WTC11 (cell line): ENCODE measurements around the gene HOXB6. TPM values are rescaled to one million over a fixed set of nuclear protein-coding genes. Genes with fewer than 3 reads are reported as not detected.

Experiments
- ATAC-seq: fragments of 200-7000 bp; cut with Tn5 transposase; 2 replicates; pipeline ENCODE4 v1.10.0; 2021; ENCODE audit warnings: mild to moderate bottlenecking, moderate library complexity
- CTCF ChIA-PET: fragments of 300-600 bp; sonication (Branson Sonifier 250); formaldehyde crosslinking; loops from one replicate; lab custom pipeline; 2021; ENCODE audit warnings: antibody characterized with exemption; lab: Charles Lee
- POLR2A ChIA-PET: fragments of 350-600 bp; sonication (Branson Sonifier 250); formaldehyde crosslinking; loops from one replicate; lab custom pipeline; 2021; ENCODE audit warnings: antibody characterized with exemption; lab: Charles Lee
- DNase-seq: peaks from one replicate; pipeline ENCODE4 v3.0.0; 2021; ENCODE audit warnings: low spot score
- H3K27ac Mint-ChIP-seq: 2 replicates; pipeline ENCODE4 v1.8.0; 2021; ENCODE audit warnings: mixed read lengths
- H3K27me3 Mint-ChIP-seq: 2 replicates; pipeline ENCODE4 v1.8.0; 2021; ENCODE audit warnings: low read depth, mild to moderate bottlenecking, moderate library complexity, mixed read lengths
- H3K36me3 Mint-ChIP-seq: 2 replicates; pipeline ENCODE4 v1.8.0; 2021; ENCODE audit warnings: mixed read lengths
- H3K4me1 Mint-ChIP-seq: 2 replicates; pipeline ENCODE4 v1.8.0; 2022; ENCODE audit warnings: mixed read lengths
- H3K4me3 Mint-ChIP-seq: 2 replicates; pipeline ENCODE4 v1.8.0; 2021; ENCODE audit warnings: mild to moderate bottlenecking, moderate library complexity, mixed read lengths
- H3K9me3 Mint-ChIP-seq: 2 replicates; pipeline ENCODE4 v1.8.0; 2021; ENCODE audit warnings: mixed read lengths
- CREM ChIP-seq: sonication (generic); formaldehyde crosslinking; IDR thresholded peaks from 2 replicates; pipeline ENCODE4 v1.8.1; 2022; ENCODE audit warnings: mild to moderate bottlenecking, missing genetic modification reagents, moderate library complexity
- GABPB1 ChIP-seq: sonication (generic); formaldehyde crosslinking; IDR thresholded peaks from 2 replicates; pipeline ENCODE4 v1.8.1; 2023; ENCODE audit warnings: mild to moderate bottlenecking, missing genetic modification reagents
- MYBL2 ChIP-seq: sonication (generic); formaldehyde crosslinking; IDR thresholded peaks from 2 replicates; pipeline ENCODE4 v1.8.1; 2023; ENCODE audit warnings: mild to moderate bottlenecking, moderate library complexity, missing genetic modification reagents
- TCF7 ChIP-seq: sonication (generic); formaldehyde crosslinking; IDR thresholded peaks from 2 replicates; pipeline ENCODE4 v1.8.0; 2022; ENCODE audit warnings: mild to moderate bottlenecking, low read depth, missing genetic modification reagents, moderate library complexity
- TEAD4 ChIP-seq: sonication (generic); formaldehyde crosslinking; IDR thresholded peaks from 2 replicates; pipeline ENCODE4 v1.8.0; 2022; ENCODE audit warnings: mild to moderate bottlenecking, missing genetic modification reagents
- ZMAT4 ChIP-seq: fragments of 250-450 bp; sonication (Bioruptor Pico); IDR thresholded peaks from 2 replicates; pipeline ENCODE4 v1.9.0; 2021; ENCODE audit warnings: mild to moderate bottlenecking
- ZNF121 ChIP-seq: sonication (generic); formaldehyde crosslinking; IDR thresholded peaks from 2 replicates; pipeline ENCODE4 v1.8.0; 2023; ENCODE audit warnings: missing genetic modification reagents
- ZNF425 ChIP-seq: fragments of 250-450 bp; sonication (Bioruptor Pico); conservative IDR thresholded peaks from 2 replicates; pipeline ENCODE4 v1.9.0; 2021; ENCODE audit warnings: mild to moderate bottlenecking
- ZNF532 ChIP-seq: fragments of 250-450 bp; sonication (Bioruptor Pico); IDR thresholded peaks from 2 replicates; pipeline ENCODE4 v1.9.0; 2021; ENCODE audit warnings: mild to moderate bottlenecking, borderline replicate concordance
- total RNA-seq: library from RNA; stranded (reverse); gene quantifications from 3 replicates; pipeline ENCODE4 v1.2.3, GENCODE V29; 2021
- TF ChIP-seq, protein P1 (sequence below): sonication (generic); formaldehyde crosslinking; IDR thresholded peaks from 2 replicates; pipeline ENCODE4 v1.8.1; 2023; ENCODE audit warnings: mild to moderate bottlenecking, moderate library complexity, missing genetic modification reagents
- TF ChIP-seq, protein P2 (sequence below): fragments of 200-600 bp; IDR thresholded peaks from 2 replicates; pipeline ENCODE4 v1.8.0; 2022; ENCODE audit warnings: antibody characterized with exemption

HOXB6 gene
- total RNA-seq, 1 experiment from 2014 or later = not detected

GRCh38 chr17:48619826-48620449 lies 15.2 kb upstream of the HOXB6 start:
- TF ChIP-seq TCF7 = no peak
- TF ChIP-seq ZNF121 = no peak
- no peak for TF ChIP-seq TEAD4
- TF ChIP-seq, protein P1, sequence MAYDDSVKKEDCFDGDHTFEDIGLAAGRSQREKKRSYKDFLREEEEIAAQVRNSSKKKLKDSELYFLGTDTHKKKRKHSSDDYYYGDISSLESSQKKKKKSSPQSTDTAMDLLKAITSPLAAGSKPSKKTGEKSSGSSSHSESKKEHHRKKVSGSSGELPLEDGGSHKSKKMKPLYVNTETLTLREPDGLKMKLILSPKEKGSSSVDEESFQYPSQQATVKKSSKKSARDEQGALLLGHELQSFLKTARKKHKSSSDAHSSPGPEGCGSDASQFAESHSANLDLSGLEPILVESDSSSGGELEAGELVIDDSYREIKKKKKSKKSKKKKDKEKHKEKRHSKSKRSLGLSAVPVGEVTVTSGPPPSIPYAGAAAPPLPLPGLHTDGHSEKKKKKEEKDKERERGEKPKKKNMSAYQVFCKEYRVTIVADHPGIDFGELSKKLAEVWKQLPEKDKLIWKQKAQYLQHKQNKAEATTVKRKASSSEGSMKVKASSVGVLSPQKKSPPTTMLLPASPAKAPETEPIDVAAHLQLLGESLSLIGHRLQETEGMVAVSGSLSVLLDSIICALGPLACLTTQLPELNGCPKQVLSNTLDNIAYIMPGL (CRISPR knock-in tag) = no peak
- no peak for TF ChIP-seq ZNF532
- TF ChIP-seq MYBL2 (CRISPR knock-in tag) = no peak
- TF ChIP-seq CREM (CRISPR knock-in tag) = no peak
- TF ChIP-seq, all 79 proteins: peak for 0
- DNase-seq (no peak), ATAC-seq (peak; percentile 9)
- Mint-ChIP-seq H3K27me3 (peaks cover 100% of the 10 kb centered on the region; the same call in 1 of the 2 replicates), H3K9me3 (no peaks in the 10 kb centered on the region), H3K4me1 (peaks cover 18% of the 10 kb centered on the region), H3K4me3 (peak overlapping the region; percentile 25), H3K36me3 (no peaks in the 10 kb centered on the region), H3K27ac (no peak overlapping the region)
- POLR2A ChIA-PET = interaction anchor here (0.6 kb wide), 1 partner anchor 55 kb away, joined by 4 read pairs; no protein-coding TSS in a partner anchor
- CTCF ChIA-PET = interaction anchor here (0.5 to 4.1 kb wide), 4 partner anchors 17 to 132 kb away, joined by 3 to 27 read pairs (median 6); partner anchors contain the start of gene HOXB5

DNA sequence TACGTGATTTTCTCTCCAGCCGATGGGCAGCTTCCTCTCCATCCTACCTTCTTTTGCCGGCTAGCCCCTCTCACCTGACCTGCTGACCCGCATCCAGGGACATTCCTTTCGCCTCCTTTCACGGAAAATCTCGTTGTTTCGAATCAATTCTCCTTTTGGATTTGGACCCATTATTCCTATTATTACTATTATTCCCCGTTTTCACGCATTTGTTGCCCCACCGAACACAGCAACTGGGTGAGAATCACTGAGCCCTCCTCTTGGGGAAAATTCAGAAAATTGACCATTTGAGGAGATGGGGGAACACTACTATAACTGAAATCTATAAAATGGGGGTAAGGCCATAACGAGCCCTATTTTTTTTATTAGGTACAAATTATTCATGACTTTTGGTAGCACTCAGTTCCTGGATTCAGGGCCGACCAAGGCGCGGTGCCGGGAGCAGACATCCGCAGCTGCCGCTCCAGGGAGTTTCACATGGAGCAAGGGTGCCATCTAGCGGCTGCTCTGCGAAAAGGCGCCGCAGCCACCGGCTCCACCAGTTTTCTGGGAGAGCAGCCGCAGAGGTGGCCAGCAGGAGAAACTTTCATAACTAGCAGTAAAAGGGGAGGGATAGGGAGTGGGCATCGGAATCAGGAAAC lies 13.6 kb upstream of the HOXB6 start:
- H3K4me3 Mint-ChIP-seq = 0 out of 2 replicates have a peak overlapping the region, but pooled peaks have one; percentile 25
- DNase-seq = peak; percentile 92
- H3K27ac Mint-ChIP-seq = no peak overlapping the region
- ChIA-PET POLR2A (interaction anchor here (0.6 kb wide), 1 partner anchor 72 kb away, joined by 3 read pairs; no protein-coding TSS in a partner anchor), CTCF (interaction anchor here (0.7 to 2.8 kb wide), 19 partner anchors 12 to 592 kb away, joined by 3 to 13 read pairs (median 5); partner anchors contain the start of genes HOXB5 and PRAC2)
- peaks cover 25% of the 10 kb centered on the region for H3K4me1 Mint-ChIP-seq
- H3K9me3 Mint-ChIP-seq = no peaks in the 10 kb centered on the region
- peaks cover 100% of the 10 kb centered on the region; the same call in 1 of the 2 replicates for H3K27me3 Mint-ChIP-seq
- TF ChIP-seq, protein P2, sequence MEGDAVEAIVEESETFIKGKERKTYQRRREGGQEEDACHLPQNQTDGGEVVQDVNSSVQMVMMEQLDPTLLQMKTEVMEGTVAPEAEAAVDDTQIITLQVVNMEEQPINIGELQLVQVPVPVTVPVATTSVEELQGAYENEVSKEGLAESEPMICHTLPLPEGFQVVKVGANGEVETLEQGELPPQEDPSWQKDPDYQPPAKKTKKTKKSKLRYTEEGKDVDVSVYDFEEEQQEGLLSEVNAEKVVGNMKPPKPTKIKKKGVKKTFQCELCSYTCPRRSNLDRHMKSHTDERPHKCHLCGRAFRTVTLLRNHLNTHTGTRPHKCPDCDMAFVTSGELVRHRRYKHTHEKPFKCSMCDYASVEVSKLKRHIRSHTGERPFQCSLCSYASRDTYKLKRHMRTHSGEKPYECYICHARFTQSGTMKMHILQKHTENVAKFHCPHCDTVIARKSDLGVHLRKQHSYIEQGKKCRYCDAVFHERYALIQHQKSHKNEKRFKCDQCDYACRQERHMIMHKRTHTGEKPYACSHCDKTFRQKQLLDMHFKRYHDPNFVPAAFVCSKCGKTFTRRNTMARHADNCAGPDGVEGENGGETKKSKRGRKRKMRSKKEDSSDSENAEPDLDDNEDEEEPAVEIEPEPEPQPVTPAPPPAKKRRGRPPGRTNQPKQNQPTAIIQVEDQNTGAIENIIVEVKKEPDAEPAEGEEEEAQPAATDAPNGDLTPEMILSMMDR = peak; percentile 92
- TF ChIP-seq ZMAT4 (CRISPR knock-in tag) = no peak
- TF ChIP-seq GABPB1 (CRISPR knock-in tag) = 0 out of 2 replicates have a peak, but pooled peaks have one; percentile 20
- TF ChIP-seq MYBL2 (CRISPR knock-in tag) = no peak
- TF ChIP-seq ZNF425 (CRISPR knock-in tag) = no peak
- ATAC-seq = peak; percentile 29
- no peaks in the 10 kb centered on the region for H3K36me3 Mint-ChIP-seq
